Astrocyte (in vitro differentiated cells and primary cell): ENCODE measurements around the gene UBE2M. TPM values are rescaled to one million over a fixed set of nuclear protein-coding genes. Genes with fewer than 3 reads are reported as not detected.

Source experiments
- DNase-seq: peaks from one replicate; pipeline ENCODE4 v3.0.0-alpha.2; 2010; ENCODE audit warnings: low read depth
- FAIRE-seq: peaks from 2 replicates; lab custom pipeline; 2011; peaks lifted over from hg19 to GRCh38; lab: Jason Lieb, UNC
- H2AFZ ChIP-seq: 2 replicates; pipeline ENCODE4 v1.6.0; 2012; ENCODE audit warnings: low read depth, low read length, inconsistent platforms
- H3K27ac ChIP-seq: 2 replicates; pipeline ENCODE4 v1.5.1; 2011; ENCODE audit warnings: low read depth, low read length, inconsistent platforms
- H3K27me3 ChIP-seq: 2 replicates; pipeline ENCODE4 v1.6.0; 2011; ENCODE audit warnings: low read length, inconsistent platforms; ENCODE audit not compliant: insufficient read depth
- H3K36me3 ChIP-seq: 2 replicates; pipeline ENCODE4 v1.5.1; 2011; ENCODE audit warnings: low read length, inconsistent platforms; ENCODE audit not compliant: insufficient read depth
- H3K4me1 ChIP-seq: 2 replicates; pipeline ENCODE4 v1.5.1; 2011; ENCODE audit warnings: low read length, inconsistent platforms; ENCODE audit not compliant: insufficient read depth
- H3K4me2 ChIP-seq: 2 replicates; pipeline ENCODE4 v1.6.0; 2012; ENCODE audit warnings: low read length, inconsistent platforms
- H3K4me3 ChIP-seq: 2 replicates; pipeline ENCODE4 v1.5.1; 2011; ENCODE audit warnings: low read depth, mild to moderate bottlenecking, low read length, inconsistent platforms; ENCODE audit not compliant: insufficient read depth
- H3K79me2 ChIP-seq: 2 replicates; pipeline ENCODE4 v1.6.0; 2012; ENCODE audit warnings: mild to moderate bottlenecking, low read length, inconsistent platforms; ENCODE audit not compliant: insufficient read depth
- H3K9ac ChIP-seq: 2 replicates; pipeline ENCODE4 v1.6.0; 2012; ENCODE audit warnings: mild to moderate bottlenecking, low read length, inconsistent platforms
- H3K9me3 ChIP-seq: 2 replicates; pipeline ENCODE4 v1.5.1; 2012; ENCODE audit warnings: low read depth, mild to moderate bottlenecking, low read length, inconsistent platforms; ENCODE audit not compliant: insufficient read depth
- H4K20me1 ChIP-seq: 2 replicates; pipeline ENCODE4 v1.6.0; 2012; ENCODE audit warnings: low read length, inconsistent platforms; ENCODE audit not compliant: insufficient read depth
- H3K27ac Mint-ChIP-seq: one replicate; pipeline ENCODE4 v1.8.0; 2021; ENCODE audit warnings: mild to moderate bottlenecking, mixed read lengths; ENCODE audit not compliant: unreplicated experiment
- H3K27me3 Mint-ChIP-seq: one replicate; pipeline ENCODE4 v1.8.0; 2021; ENCODE audit warnings: low read depth, mixed read lengths; ENCODE audit not compliant: unreplicated experiment
- H3K36me3 Mint-ChIP-seq: one replicate; pipeline ENCODE4 v1.8.0; 2021; ENCODE audit warnings: low read depth, mixed read lengths; ENCODE audit not compliant: unreplicated experiment
- H3K4me1 Mint-ChIP-seq: one replicate; pipeline ENCODE4 v1.8.0; 2021; ENCODE audit warnings: low read depth, mixed read lengths; ENCODE audit not compliant: unreplicated experiment
- H3K4me3 Mint-ChIP-seq: one replicate; pipeline ENCODE4 v1.8.0; 2021; ENCODE audit warnings: mild to moderate bottlenecking, moderate library complexity, mixed read lengths; ENCODE audit not compliant: unreplicated experiment
- H3K9me3 Mint-ChIP-seq: one replicate; pipeline ENCODE4 v1.8.0; 2021; ENCODE audit warnings: mild to moderate bottlenecking, mixed read lengths; ENCODE audit not compliant: unreplicated experiment
- CTCF ChIP-seq: IDR thresholded peaks from 2 replicates; pipeline ENCODE4 v1.5.1; 2011; ENCODE audit warnings: low read depth, mild to moderate bottlenecking, inconsistent platforms, low read length, moderate library complexity; ENCODE audit not compliant: insufficient read depth
- EZH2 ChIP-seq: IDR thresholded peaks from 2 replicates; pipeline ENCODE4 v1.6.1; 2012; ENCODE audit warnings: mild to moderate bottlenecking, low read length, inconsistent platforms; ENCODE audit not compliant: insufficient read depth
- total RNA-seq: library from RNA; stranded (reverse); gene quantifications from 2 replicates; pipeline ENCODE4 v1.2.1, GENCODE V29; 2021

Gene UBE2M
- total RNA-seq, 1 donor from 2014 or later: 113 TPM

- DNase-seq (no peak), FAIRE-seq (no peak)
- Histone ChIP-seq H4K20me1 (peaks cover 79% of the 10 kb centered on the region), H3K9ac (no peak overlapping the region), H3K4me3 (no peak overlapping the region), H3K4me2 (no peak overlapping the region), H3K9me3 (no peaks in the 10 kb centered on the region), H3K27me3 (no peaks in the 10 kb centered on the region), H3K36me3 (peaks cover 56% of the 10 kb centered on the region), H3K4me1 (peaks cover 20% of the 10 kb centered on the region), H2AFZ (no peak overlapping the region), H3K27ac (no peak overlapping the region), H3K79me2 (peaks cover 88% of the 10 kb centered on the region)
- H3K36me3 Mint-ChIP-seq: peaks cover 32% of the 10 kb centered on the region
- TF ChIP-seq CTCF (no peak), EZH2 (no peak)
- H3K27ac Mint-ChIP-seq: no peak overlapping the region
- H3K27me3 Mint-ChIP-seq: no peaks in the 10 kb centered on the region
- peaks cover 23% of the 10 kb centered on the region for H3K4me1 Mint-ChIP-seq
- no peaks in the 10 kb centered on the region for H3K9me3 Mint-ChIP-seq
- H3K4me3 Mint-ChIP-seq: no peak overlapping the region
These were observed 9.3 kb downstream of the UBE2M start for GRCh38 chr19:58548859-58549663.

GRCh38 chr19:58547323-58548312 is 10.8 kb downstream of the UBE2M start:
- Histone ChIP-seq H2AFZ (no peak overlapping the region), H3K4me1 (peaks cover 16% of the 10 kb centered on the region), H3K27me3 (peaks cover 1% of the 10 kb centered on the region), H3K27ac (no peak overlapping the region), H4K20me1 (peaks cover 79% of the 10 kb centered on the region), H3K9ac (peak overlapping the region; percentile 1), H3K4me3 (no peak overlapping the region), H3K79me2 (peaks cover 74% of the 10 kb centered on the region), H3K9me3 (no peaks in the 10 kb centered on the region), H3K36me3 (peaks cover 54% of the 10 kb centered on the region), H3K4me2 (peak overlapping the region; percentile 98)
- Mint-ChIP-seq H3K9me3 (peaks cover 2% of the 10 kb centered on the region), H3K4me1 (peaks cover 17% of the 10 kb centered on the region), H3K27me3 (peaks cover 2% of the 10 kb centered on the region), H3K27ac (no peak overlapping the region), H3K36me3 (peaks cover 25% of the 10 kb centered on the region), H3K4me3 (peak overlapping the region; percentile 98)
- DNase-seq (no peak), FAIRE-seq (no peak)
- TF ChIP-seq EZH2: no peak
- no peak for TF ChIP-seq CTCF
